Fibroblast of pulmonary artery (primary cell): ENCODE data around the gene TCOF1.
A peak's percentile ranks its signal among the peaks of the same experiment; 100 is the strongest.

Experiments used
- DNase-seq: peaks from one replicate; pipeline ENCODE4 v3.0.0-alpha.2; 2010; ENCODE audit warnings: low read depth
- H3K4me3 ChIP-seq: replicated peaks from 2 replicates; pipeline ENCODE4 v1.5.1; 2011; ENCODE audit warnings: low read depth, mild to moderate bottlenecking, control low read depth, low read length, moderate library complexity
- TF ChIP-seq, protein P1 (sequence below): IDR thresholded peaks from 2 replicates; pipeline ENCODE4 v1.5.1; 2011; ENCODE audit warnings: mild to moderate bottlenecking, control low read depth, low read length, inconsistent platforms; ENCODE audit errors: missing control alignments

The TCOF1 gene

GRCh38 chr5:150318613-150319483 is 38.6 kb upstream of the TCOF1 start:
- TF ChIP-seq, protein P1, sequence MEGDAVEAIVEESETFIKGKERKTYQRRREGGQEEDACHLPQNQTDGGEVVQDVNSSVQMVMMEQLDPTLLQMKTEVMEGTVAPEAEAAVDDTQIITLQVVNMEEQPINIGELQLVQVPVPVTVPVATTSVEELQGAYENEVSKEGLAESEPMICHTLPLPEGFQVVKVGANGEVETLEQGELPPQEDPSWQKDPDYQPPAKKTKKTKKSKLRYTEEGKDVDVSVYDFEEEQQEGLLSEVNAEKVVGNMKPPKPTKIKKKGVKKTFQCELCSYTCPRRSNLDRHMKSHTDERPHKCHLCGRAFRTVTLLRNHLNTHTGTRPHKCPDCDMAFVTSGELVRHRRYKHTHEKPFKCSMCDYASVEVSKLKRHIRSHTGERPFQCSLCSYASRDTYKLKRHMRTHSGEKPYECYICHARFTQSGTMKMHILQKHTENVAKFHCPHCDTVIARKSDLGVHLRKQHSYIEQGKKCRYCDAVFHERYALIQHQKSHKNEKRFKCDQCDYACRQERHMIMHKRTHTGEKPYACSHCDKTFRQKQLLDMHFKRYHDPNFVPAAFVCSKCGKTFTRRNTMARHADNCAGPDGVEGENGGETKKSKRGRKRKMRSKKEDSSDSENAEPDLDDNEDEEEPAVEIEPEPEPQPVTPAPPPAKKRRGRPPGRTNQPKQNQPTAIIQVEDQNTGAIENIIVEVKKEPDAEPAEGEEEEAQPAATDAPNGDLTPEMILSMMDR, result no peak
- H3K4me3 ChIP-seq, result no peak overlapping the region
- no peak for DNase-seq

- TF ChIP-seq, protein P1, result no peak
- DNase-seq, result no peak
These were observed 38.1 kb upstream of the TCOF1 start for GRCh38 chr5:150319484-150319790.

DNA sequence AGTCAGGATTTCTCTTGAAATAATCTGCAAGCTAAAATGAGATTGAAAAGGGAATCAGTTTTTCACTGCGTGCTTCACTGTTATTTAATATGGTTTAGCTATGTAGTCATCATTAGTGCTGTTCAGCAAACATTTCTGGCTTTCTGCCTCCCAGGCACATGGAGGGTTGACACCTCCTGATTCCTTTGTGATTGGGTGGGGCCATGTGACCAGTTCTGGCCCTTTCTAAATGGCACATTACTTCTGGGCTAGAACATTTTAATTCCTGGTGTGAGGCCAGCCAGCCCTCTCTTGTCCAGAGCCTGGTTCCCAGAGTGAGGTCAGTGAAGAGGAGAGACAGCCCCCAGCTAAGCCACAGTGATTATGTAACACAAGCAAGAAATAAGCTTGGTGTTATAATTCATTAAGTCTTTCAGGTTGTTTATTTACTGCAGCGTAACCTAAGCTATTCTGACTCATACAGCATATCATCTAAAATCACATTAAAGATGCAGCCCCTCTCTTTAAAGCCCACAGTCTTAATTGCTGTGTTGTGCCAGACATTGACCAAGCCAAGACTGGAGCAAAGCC is 37.4 kb upstream of the TCOF1 start:
- TF ChIP-seq, protein P1, result no peak
- peak; percentile 73 for DNase-seq
- no peak overlapping the region for H3K4me3 ChIP-seq

More at GRCh38 chr5:150319484-150319790, 38.1 kb upstream of the TCOF1 start:
- no peak overlapping the region for H3K4me3 ChIP-seq

DNA sequence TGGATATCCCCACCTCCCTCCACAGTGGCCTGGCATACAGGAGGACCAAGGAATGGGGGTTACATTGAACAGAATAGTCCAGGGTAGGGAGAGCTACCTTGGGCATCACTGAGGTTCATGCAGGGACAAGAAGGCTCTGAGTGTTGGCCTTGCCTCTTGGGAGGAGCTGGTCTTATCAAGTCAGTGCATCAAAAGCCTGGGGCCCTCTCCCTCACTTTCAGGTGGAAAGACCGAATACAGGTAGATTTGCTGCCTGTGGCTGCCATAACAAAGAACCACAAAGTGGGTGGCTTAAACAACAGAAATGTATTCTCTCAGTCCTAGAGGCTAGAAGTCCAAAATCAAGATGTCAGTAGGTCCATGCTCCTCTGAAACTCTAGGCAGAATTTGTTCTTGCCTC is 36.3 kb upstream of the TCOF1 start:
- TF ChIP-seq, protein P1, result no peak
- DNase-seq, result no peak
- H3K4me3 ChIP-seq, result no peak overlapping the region

DNA sequence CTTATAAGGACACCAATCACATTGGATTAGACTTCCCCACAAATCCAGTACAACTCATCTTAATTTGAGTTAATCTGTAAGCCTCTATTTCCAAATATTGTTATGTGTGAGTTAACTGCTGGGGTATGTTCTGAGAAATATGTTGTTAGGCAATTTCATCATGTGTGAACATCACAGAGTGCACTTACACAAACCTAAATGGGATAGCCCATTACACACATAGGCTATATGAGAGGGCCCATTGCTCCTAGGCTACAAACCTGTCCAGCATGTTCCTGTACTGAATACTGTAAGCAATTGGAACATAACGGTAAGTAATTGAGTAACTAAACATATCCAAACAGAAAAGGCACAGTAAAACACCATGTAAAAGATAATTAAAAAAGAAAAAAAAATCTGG is 35.7 kb upstream of the TCOF1 start:
- no peak overlapping the region for H3K4me3 ChIP-seq
- TF ChIP-seq, protein P1, result no peak
- DNase-seq, result peak; percentile 18

GRCh38 chr5:150322202-150322601 is 35.3 kb upstream of the TCOF1 start:
- H3K4me3 ChIP-seq, result no peak overlapping the region
- peak; percentile 15 for DNase-seq
- TF ChIP-seq, protein P1, result no peak
